ENCODE measurements around the gene CCDC43.

- TF ChIP-seq STAG1 (CRISPR knock-in tag; IDR thresholded peaks at IDR 0.05; ENCODE audit: borderline replicate concordance) = no peak
- TF ChIP-seq ZNF239 (CRISPR knock-in tag; IDR thresholded peaks at IDR 0.05) = no peak
- no peak for TF ChIP-seq RCOR1 (IDR thresholded peaks at IDR 0.05; ENCODE audit: borderline replicate concordance in 1 of 2, low read depth in 2 of 2, low read length in 2 of 2)
- TF ChIP-seq POLR2AphosphoS5 (IDR thresholded peaks at IDR 0.05; ENCODE audit: control insufficient read depth, insufficient read depth, low read depth, low read length) = no peak
- no peak for TF ChIP-seq SETDB1 (IDR thresholded peaks at IDR 0.05; ENCODE audit: low read length)
- TF ChIP-seq ELF4 (CRISPR knock-in tag; IDR thresholded peaks at IDR 0.05) = no peak
- TF ChIP-seq DPF2 (IDR thresholded peaks at IDR 0.05) = no peak
- no peak for TF ChIP-seq GATA2 (CRISPR knock-in tag; IDR thresholded peaks at IDR 0.05)
- no peak for TF ChIP-seq NFIC (IDR thresholded peaks at IDR 0.05)
- TF ChIP-seq BRF1 (IDR thresholded peaks at IDR 0.05; ENCODE audit: borderline replicate concordance, extremely low read depth, insufficient read length) = no peak
- TF ChIP-seq PREB (CRISPR knock-in tag; IDR thresholded peaks at IDR 0.05) = no peak
- TF ChIP-seq ZNF766 (CRISPR knock-in tag; conservative IDR thresholded peaks at IDR 0.05) = no peak
- TF ChIP-seq CTCF (IDR thresholded peaks at IDR 0.05 in 2 of 3, conservative IDR thresholded peaks at IDR 0.05 in 1 of 3; ENCODE audit: insufficient read depth in 2 of 3, low read depth in 1 of 3, low read length in 3 of 3) = no peak
These were observed 33.4 kb downstream of the CCDC43 start, which contains the start of gene MEIOC for GRCh38 chr17:44655983-44656710.
